Suprapubic skin (tissue), 4 donors: Measurements from ENCODE around the gene SLC26A8. TPM values are rescaled to one million over a fixed set of nuclear protein-coding genes. Genes with fewer than 3 reads are reported as not detected.
"Not testable (repeated sequence)": the region's sequence is repeated elsewhere in the genome, so short reads cannot be mapped to it uniquely, and the experiment has no call there.

Experiments
- DNase-seq, 2 donors: peaks; one replicate each; pipeline ENCODE4 v3.0.0-alpha.2; 2019; ENCODE audit warnings: low spot score in 2 of 2
- H3K27ac ChIP-seq: fragments of 200-600 bp; sonication (generic); one replicate; pipeline ENCODE4 v1.5.1; 2019
- H3K27me3 ChIP-seq: fragments of 200-600 bp; sonication (generic); one replicate; pipeline ENCODE4 v1.5.1; 2019
- H3K36me3 ChIP-seq: fragments of 200-600 bp; sonication (generic); one replicate; pipeline ENCODE4 v1.5.1; 2019
- H3K4me1 ChIP-seq: fragments of 200-600 bp; sonication (generic); one replicate; pipeline ENCODE4 v1.5.1; 2019
- H3K4me3 ChIP-seq: fragments of 200-600 bp; sonication (generic); one replicate; pipeline ENCODE4 v1.5.1; 2019; ENCODE audit warnings: mild to moderate bottlenecking
- H3K9me3 ChIP-seq: fragments of 200-600 bp; sonication (generic); one replicate; pipeline ENCODE4 v1.5.1; 2019
- EP300 ChIP-seq: sonication (generic); formaldehyde crosslinking; IDR thresholded peaks from one replicate; pipeline ENCODE4 v1.6.1; 2017; ENCODE audit warnings: antibody characterized with exemption
- POLR2A ChIP-seq, 2 donors: fragments of 450-650 bp; IDR thresholded peaks; one replicate each; pipeline ENCODE4 v1.6.1; 2017; ENCODE audit warnings: antibody characterized with exemption in 2 of 2, mild to moderate bottlenecking in 2 of 2, moderate library complexity in 2 of 2
- POLR2AphosphoS5 ChIP-seq, 3 donors: sonication (generic); formaldehyde crosslinking; IDR thresholded peaks; one replicate each; pipeline ENCODE4 v1.6.1; 2017; ENCODE audit warnings: antibody characterized with exemption in 3 of 3
- WGBS: methylation state at CpG from one replicate; pipeline ENCODE4 v1.1.5; 2018; 5-methylcytosine and 5-hydroxymethylcytosine counted together
- total RNA-seq, 4 donors: library from RNA; depleted of rRNA; stranded (reverse); fragments of >200 nt; gene quantifications; one replicate each; pipeline ENCODE4 v1.1.0, GENCODE V29; 2016
- TF ChIP-seq, protein P1 (sequence below), 2 donors: fragments of 200-600 bp in 1 of 2; fragments of 450-650 bp in 1 of 2; sonication (generic) in 1 of 2; IDR thresholded peaks; one replicate each; pipeline ENCODE4 v1.5.1; 2016 to 2019; ENCODE audit warnings: antibody characterized with exemption in 2 of 2, mild to moderate bottlenecking in 1 of 2, moderate library complexity in 1 of 2

SLC26A8 gene
- total RNA-seq, 4 donors from 2014 or later, result not detected

DNA sequence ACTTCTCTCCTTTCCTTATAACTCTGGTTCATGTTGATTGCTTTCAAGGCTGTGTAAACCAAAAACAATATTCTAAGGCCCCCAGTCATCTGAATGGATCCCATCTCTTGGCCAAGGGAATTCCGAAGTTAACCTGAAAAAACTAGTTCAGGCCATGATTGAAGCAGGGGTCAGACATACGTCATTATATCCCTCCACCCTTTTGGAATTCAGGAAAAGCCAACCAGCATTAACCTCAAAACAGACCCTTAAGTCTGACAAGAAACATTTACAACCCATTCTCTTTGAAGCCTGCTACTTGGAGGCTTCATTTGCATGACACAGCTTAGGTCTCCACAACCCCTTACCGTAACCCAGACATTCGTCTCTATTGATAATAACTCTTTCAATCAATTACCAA, 39.7 kb downstream of the SLC26A8 start:
- 77% methylated on average over 4 of the region's 4 CpGs for WGBS
- Histone ChIP-seq H3K36me3 (no peaks in the 10 kb centered on the region), H3K4me3 (no peak overlapping the region), H3K27ac (no peak overlapping the region), H3K4me1 (no peaks in the 10 kb centered on the region), H3K27me3 (no peaks in the 10 kb centered on the region), H3K9me3 (no peaks in the 10 kb centered on the region)
- TF ChIP-seq POLR2A (IDR thresholded peaks at IDR 0.05) (no peak), EP300 (no peak), POLR2AphosphoS5 (IDR thresholded peaks at IDR 0.05) (no peak)
- TF ChIP-seq, protein P1, sequence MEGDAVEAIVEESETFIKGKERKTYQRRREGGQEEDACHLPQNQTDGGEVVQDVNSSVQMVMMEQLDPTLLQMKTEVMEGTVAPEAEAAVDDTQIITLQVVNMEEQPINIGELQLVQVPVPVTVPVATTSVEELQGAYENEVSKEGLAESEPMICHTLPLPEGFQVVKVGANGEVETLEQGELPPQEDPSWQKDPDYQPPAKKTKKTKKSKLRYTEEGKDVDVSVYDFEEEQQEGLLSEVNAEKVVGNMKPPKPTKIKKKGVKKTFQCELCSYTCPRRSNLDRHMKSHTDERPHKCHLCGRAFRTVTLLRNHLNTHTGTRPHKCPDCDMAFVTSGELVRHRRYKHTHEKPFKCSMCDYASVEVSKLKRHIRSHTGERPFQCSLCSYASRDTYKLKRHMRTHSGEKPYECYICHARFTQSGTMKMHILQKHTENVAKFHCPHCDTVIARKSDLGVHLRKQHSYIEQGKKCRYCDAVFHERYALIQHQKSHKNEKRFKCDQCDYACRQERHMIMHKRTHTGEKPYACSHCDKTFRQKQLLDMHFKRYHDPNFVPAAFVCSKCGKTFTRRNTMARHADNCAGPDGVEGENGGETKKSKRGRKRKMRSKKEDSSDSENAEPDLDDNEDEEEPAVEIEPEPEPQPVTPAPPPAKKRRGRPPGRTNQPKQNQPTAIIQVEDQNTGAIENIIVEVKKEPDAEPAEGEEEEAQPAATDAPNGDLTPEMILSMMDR (IDR thresholded peaks at IDR 0.05), result no peak
- no peak for DNase-seq

DNA sequence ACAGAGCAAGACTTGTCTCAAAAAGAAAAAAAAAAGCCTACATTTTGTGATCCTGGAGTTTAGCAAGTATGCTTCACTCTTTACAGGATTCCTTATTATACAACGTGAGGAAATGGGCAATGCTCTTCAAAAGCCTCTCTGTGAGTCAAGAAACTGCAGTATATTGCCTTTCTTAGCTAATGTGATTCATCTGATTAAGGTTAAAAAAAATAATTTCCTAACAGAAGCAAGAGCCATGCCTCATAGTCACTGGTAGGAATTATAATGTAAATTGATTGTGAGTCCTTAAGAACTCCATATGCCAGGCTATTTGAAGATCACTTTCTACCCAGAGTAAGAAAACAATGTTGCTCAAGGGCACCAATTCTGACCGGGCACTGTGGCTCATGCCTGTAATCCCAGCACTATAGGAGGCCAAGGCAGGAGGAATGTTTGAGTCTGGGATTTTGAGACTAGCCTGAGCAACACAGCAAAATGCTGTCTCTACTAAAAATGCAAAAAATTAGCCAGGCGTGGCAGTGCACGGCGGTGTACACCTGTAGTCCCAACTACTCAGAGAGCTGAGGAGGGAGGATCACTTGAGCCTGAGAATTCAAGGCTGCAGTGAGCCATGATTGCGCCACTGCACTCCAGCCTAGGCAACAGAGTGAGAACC, 43.3 kb downstream of the SLC26A8 start:
- TF ChIP-seq EP300, result no peak
- TF ChIP-seq, protein P1 (IDR thresholded peaks at IDR 0.05), result no peak
- no peak for TF ChIP-seq POLR2AphosphoS5 (IDR thresholded peaks at IDR 0.05)
- no peak for TF ChIP-seq POLR2A (IDR thresholded peaks at IDR 0.05)
- H3K9me3 ChIP-seq, result no peaks in the 10 kb centered on the region
- no peaks in the 10 kb centered on the region for H3K4me1 ChIP-seq
- H3K36me3 ChIP-seq, result no peaks in the 10 kb centered on the region
- H3K4me3 ChIP-seq, result no peak overlapping the region
- no peak for DNase-seq
- H3K27me3 ChIP-seq, result no peaks in the 10 kb centered on the region
- whole genome bisulfite sequencing, result 89% methylated on average over 6 of the region's 6 CpGs
- no peak overlapping the region for H3K27ac ChIP-seq

DNA sequence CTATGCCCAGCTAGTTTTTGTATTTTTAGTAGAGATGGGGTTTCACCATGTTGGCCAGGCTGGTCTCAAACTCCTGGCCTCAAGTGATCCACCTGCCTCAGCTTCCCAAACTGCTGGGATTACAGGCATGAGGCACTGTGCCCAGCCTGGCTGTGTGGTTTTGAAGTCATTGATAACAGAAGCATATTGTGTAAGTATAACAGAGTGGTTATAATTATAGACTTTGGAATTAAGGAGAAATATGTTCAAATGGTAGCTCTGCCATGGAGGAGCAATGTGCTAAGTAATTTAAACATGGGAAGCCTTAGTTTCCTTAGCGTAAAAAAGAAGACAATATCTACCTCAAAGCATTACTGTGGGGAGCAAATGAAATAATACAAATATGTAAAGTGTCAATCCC, 44.3 kb downstream of the SLC26A8 start:
- H3K27me3 ChIP-seq, H3K36me3 ChIP-seq, H3K9me3 ChIP-seq, H3K4me1 ChIP-seq, DNase-seq, H3K27ac ChIP-seq, H3K4me3 ChIP-seq: not testable (repeated sequence)
- 85% methylated on average over 1 of the region's 1 CpG for WGBS

DNA sequence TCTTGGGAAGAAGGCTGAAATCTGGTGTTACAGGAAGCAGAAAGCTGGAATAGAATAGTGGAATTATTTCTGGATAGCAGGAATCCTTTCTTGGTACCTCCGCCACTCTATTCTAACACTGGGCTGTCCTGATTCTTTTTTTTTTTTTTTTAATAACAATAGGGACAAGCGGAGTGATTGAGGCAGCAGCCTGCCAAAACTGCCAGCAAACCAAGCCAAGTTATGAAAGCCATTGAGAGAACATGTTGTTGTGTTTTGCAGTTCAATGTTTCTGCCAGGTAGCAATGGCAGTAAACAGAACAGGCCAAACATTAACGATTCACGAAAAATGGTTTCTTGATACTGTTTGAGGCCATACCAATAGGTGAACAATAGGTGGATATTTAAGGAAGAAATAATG, 47.1 kb downstream of the SLC26A8 start:
- no peak for DNase-seq
- Histone ChIP-seq H3K9me3 (no peaks in the 10 kb centered on the region), H3K4me3 (no peak overlapping the region), H3K4me1 (no peaks in the 10 kb centered on the region), H3K27ac (no peak overlapping the region), H3K36me3 (no peaks in the 10 kb centered on the region), H3K27me3 (no peaks in the 10 kb centered on the region)
- 69% methylated on average over 4 of the region's 4 CpGs for WGBS
- TF ChIP-seq, protein P1 (IDR thresholded peaks at IDR 0.05), result no peak
- no peak for TF ChIP-seq POLR2A (IDR thresholded peaks at IDR 0.05)
- no peak for TF ChIP-seq POLR2AphosphoS5 (IDR thresholded peaks at IDR 0.05)
- no peak for TF ChIP-seq EP300

DNA sequence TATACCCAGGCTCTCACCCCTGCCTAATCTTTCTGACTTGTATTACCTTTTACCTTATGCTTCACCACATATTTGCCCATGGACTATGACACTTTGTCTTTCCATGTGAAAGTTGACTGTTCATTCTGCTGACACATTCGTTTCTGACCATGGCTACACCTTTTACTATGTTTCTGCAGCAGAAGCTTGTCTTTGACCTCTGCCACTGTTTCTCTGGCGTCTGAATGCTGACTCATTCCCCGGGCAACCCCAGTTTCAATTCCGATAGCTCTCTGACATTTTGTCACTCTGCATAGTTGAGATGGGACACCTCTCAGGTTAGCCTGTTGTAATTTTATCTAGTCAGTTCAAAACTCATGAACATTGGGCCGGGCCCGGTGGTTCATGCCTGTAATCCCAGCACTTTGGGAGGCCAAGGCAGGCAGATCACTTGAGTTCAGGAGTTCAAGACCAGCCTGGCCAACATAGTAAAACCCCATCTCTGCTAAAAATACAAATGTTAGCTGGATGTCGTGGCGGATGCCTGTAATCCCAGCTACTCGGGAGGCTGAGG, 50.7 kb downstream of the SLC26A8 start:
- Histone ChIP-seq H3K4me3 (no peak overlapping the region), H3K27ac (no peak overlapping the region), H3K4me1 (no peaks in the 10 kb centered on the region), H3K9me3 (no peaks in the 10 kb centered on the region), H3K27me3 (no peaks in the 10 kb centered on the region), H3K36me3 (no peaks in the 10 kb centered on the region)
- no peak for DNase-seq
- TF ChIP-seq EP300 (no peak), POLR2AphosphoS5 (IDR thresholded peaks at IDR 0.05) (no peak), POLR2A (IDR thresholded peaks at IDR 0.05) (no peak)
- TF ChIP-seq, protein P1 (IDR thresholded peaks at IDR 0.05), result no peak
- 82% methylated on average over 9 of the region's 9 CpGs for WGBS
